ENCODE results near the gene TMEM31. TPM values are rescaled to one million over a fixed set of nuclear protein-coding genes. Genes with fewer than 3 reads are reported as not detected.

The TMEM31 gene
- total and polyA plus RNA-seq, 2 donors (not counting 3 experiments of a cell fraction or from before 2014, with no cell fraction given): not detected

GRCh38 chrX:103697687-103698086 lies 13.0 kb upstream of the TMEM31 start:
- Histone ChIP-seq H3K4me2 (ENCODE audit: insufficient read depth, low read length) (no peak overlapping the region), H4K20me1 (replicated peaks; ENCODE audit: control insufficient read depth, extremely low read depth, insufficient read depth, low read length) (no peaks in the 10 kb centered on the region), H2AFZ (ENCODE audit: low read depth, low read length) (no peak overlapping the region), H3K27ac (ENCODE audit: insufficient read depth, low read depth, low read length) (no peak overlapping the region), H3K9ac (replicated peaks; ENCODE audit: extremely low read depth, insufficient read depth, low read length) (no peak overlapping the region), H3K36me3 (ENCODE audit: control insufficient read depth in 2 of 2, extremely low read depth in 1 of 2, insufficient read depth in 2 of 2, low read length in 2 of 2) (no peaks in the 10 kb centered on the region), H3K79me2 (ENCODE audit: control insufficient read depth, insufficient read depth, low read length) (no peaks in the 10 kb centered on the region), H3K4me1 (ENCODE audit: control insufficient read depth, extremely low read depth, insufficient read depth, low read length) (no peaks in the 10 kb centered on the region), H3K27me3 (ENCODE audit: control insufficient read depth in 2 of 2, insufficient read depth in 2 of 2, low read length in 2 of 2) (peaks cover 0 to 3% of the 10 kb centered on the region in 2 experiments), H3K9me1 (replicated peaks; ENCODE audit: control insufficient read depth, extremely low read depth, insufficient read depth, low read length) (no peaks in the 10 kb centered on the region), H3K4me3 (replicated peaks in 1 of 3; ENCODE audit: insufficient read depth in 1 of 3, low read depth in 1 of 3, low read length in 3 of 3) (no peak overlapping the region), H3K9me3 (replicated peaks; ENCODE audit: control insufficient read depth, insufficient read depth, low read length) (no peaks in the 10 kb centered on the region)
- CTCF ChIA-PET: no interaction called here
- FAIRE-seq (no peak), DNase-seq (ENCODE audit: low read depth, low spot score) (no peak)
- dilution Hi-C loops (cut with MboI; ENCODE audit: extremely low pct_ligation_motif_present, low sequenced_read_pairs) (no loop called here), intact Hi-C loops (cut with micrococcal nuclease) (no loop called here)
- POLR2A ChIA-PET: no interaction called here
- no peak for TF ChIP-seq POLR2A (IDR thresholded peaks at IDR 0.05; ENCODE audit: low read depth, low read length)
- TF ChIP-seq GATA2 (IDR thresholded peaks at IDR 0.05; ENCODE audit: insufficient read depth, insufficient read length, low read depth, low read length): no peak
- TF ChIP-seq JUN (IDR thresholded peaks at IDR 0.05; ENCODE audit: borderline replicate concordance, insufficient read depth, insufficient read length, low read depth): no peak
- no peak for TF ChIP-seq CTCF (IDR thresholded peaks at IDR 0.05; ENCODE audit: extremely low read depth in 1 of 2, insufficient read depth in 1 of 2, low read depth in 1 of 2, low read length in 2 of 2)
- no peak for TF ChIP-seq POLR2AphosphoS5 (IDR thresholded peaks at IDR 0.05; ENCODE audit: insufficient read depth, low read depth, low read length)
- no peak for TF ChIP-seq MAX (IDR thresholded peaks at IDR 0.05; ENCODE audit: insufficient read depth, insufficient read length)
- TF ChIP-seq EZH2 (IDR thresholded peaks at IDR 0.05; ENCODE audit: borderline replicate concordance, low read depth, low read length, severe bottlenecking): no peak
- no peak for TF ChIP-seq FOS (IDR thresholded peaks at IDR 0.05; ENCODE audit: borderline replicate concordance, insufficient read depth, low read length)
- no peak for TF ChIP-seq MYC (IDR thresholded peaks at IDR 0.05; ENCODE audit: low read depth, low read length)
- no TSS peak for BruUV-seq (replicated peaks)
